ENCODE results near the gene DTWD1. TPM values are rescaled to one million over a fixed set of nuclear protein-coding genes. Genes with fewer than 3 reads are reported as not detected.

DTWD1 gene
- total and polyA plus RNA-seq, 9 of the 15 experiments (the other 6 are each of a cell fraction or from before 2014, with no cell fraction given), result 23.1 to 76.4 (median 36.5) TPM

- peak; percentile 73 for TF ChIP-seq POLR2AphosphoS5 (IDR thresholded peaks at IDR 0.05; ENCODE audit: control insufficient read depth, insufficient read depth, low read depth, low read length)
- no peak for TF ChIP-seq ADNP (tag; IDR thresholded peaks at IDR 0.05)
- TF ChIP-seq PCBP2 (IDR thresholded peaks at IDR 0.05; ENCODE audit: low read depth, low read length, poor library complexity, severe bottlenecking), result no peak
- TF ChIP-seq NUFIP1 (IDR thresholded peaks at IDR 0.05; ENCODE audit: partially characterized antibody), result no peak
- TF ChIP-seq NR3C1 (CRISPR knock-in tag; IDR thresholded peaks at IDR 0.05), result no peak
- peak; percentile 92 for TF ChIP-seq SUPT5H (IDR thresholded peaks at IDR 0.05)
- TF ChIP-seq CREB1 (IDR thresholded peaks at IDR 0.05), result peak; percentile 71; the same call in 1 of the 2 replicates
- TF ChIP-seq CREB1 (CRISPR knock-in tag; IDR thresholded peaks at IDR 0.05), result peak; percentile 77
- no peak for TF ChIP-seq IFI16 (CRISPR knock-in tag; IDR thresholded peaks at IDR 0.05)
- peak; percentile 45; the same call in 1 of the 2 replicates for TF ChIP-seq ZNF561 (CRISPR knock-in tag; conservative IDR thresholded peaks at IDR 0.05)
- TF ChIP-seq SMARCB1 (IDR thresholded peaks at IDR 0.05; ENCODE audit: insufficient read length, low read depth), result no peak
- TF ChIP-seq NFIC (IDR thresholded peaks at IDR 0.05), result peak; percentile 66
- peak; percentile 76; the same call in 1 of the 2 replicates for TF ChIP-seq ESRRA (IDR thresholded peaks at IDR 0.05; ENCODE audit: borderline replicate concordance, low read depth)
- TF ChIP-seq NR2F6 (CRISPR knock-in tag; IDR thresholded peaks at IDR 0.05), result 0 out of 2 replicates have a peak, but pooled peaks have one; percentile 30
- TF ChIP-seq POLR2G (IDR thresholded peaks at IDR 0.05; ENCODE audit: low read depth, low read length), result peak; percentile 96
- TF ChIP-seq ZNF699 (CRISPR knock-in tag; IDR thresholded peaks at IDR 0.05; ENCODE audit: insufficient replicate concordance), result no peak
- peak in 1 of 2 experiments; percentile 92; a peak in 2 of 3 replicates for TF ChIP-seq CBX3 (IDR thresholded peaks at IDR 0.05; ENCODE audit: borderline replicate concordance in 1 of 2, low read length in 2 of 2)
- TF ChIP-seq TOE1 (IDR thresholded peaks at IDR 0.05; ENCODE audit: borderline replicate concordance), result peak; percentile 76; the same call in 1 of the 2 replicates
- TF ChIP-seq TOE1 (CRISPR knock-in tag; IDR thresholded peaks at IDR 0.05; ENCODE audit: borderline replicate concordance, low read depth), result no peak
- peak in 2 of 3 experiments; percentile 79 to 80 for TF ChIP-seq YY1 (IDR thresholded peaks at IDR 0.05; ENCODE audit: borderline replicate concordance in 1 of 3, control insufficient read depth in 1 of 3, extremely low read depth in 1 of 3, insufficient read depth in 3 of 3, insufficient read length in 1 of 3, insufficient replicate concordance in 2 of 3, low read depth in 1 of 3, low read length in 2 of 3)
- TF ChIP-seq BDP1 (IDR thresholded peaks at IDR 0.05; ENCODE audit: insufficient read depth, insufficient read length), result no peak
- peak; percentile 85 for TF ChIP-seq ZKSCAN1 (IDR thresholded peaks at IDR 0.05; ENCODE audit: low read depth, low read length)
- TF ChIP-seq LCOR (CRISPR knock-in tag; IDR thresholded peaks at IDR 0.05), result peak; percentile 74
- TF ChIP-seq CBFB (CRISPR knock-in tag; IDR thresholded peaks at IDR 0.05), result peak; percentile 66; the same call in 1 of the 2 replicates
- peak; percentile 86 for TF ChIP-seq POLR2H (tag; IDR thresholded peaks at IDR 0.05; ENCODE audit: low read depth)
- no peak for TF ChIP-seq EWSR1 (IDR thresholded peaks at IDR 0.05; ENCODE audit: borderline replicate concordance, low read depth, partially characterized antibody)
- TF ChIP-seq NFATC3 (IDR thresholded peaks at IDR 0.05), result no peak
- TF ChIP-seq SAP30 (IDR thresholded peaks at IDR 0.05; ENCODE audit: borderline replicate concordance, insufficient read depth, low read depth, low read length, poor library complexity, severe bottlenecking), result peak; percentile 45
- TF ChIP-seq MYC (IDR thresholded peaks at IDR 0.05; ENCODE audit: low read depth, low read length), result peak; percentile 95
- TF ChIP-seq MYC (CRISPR knock-in tag; IDR thresholded peaks at IDR 0.05; ENCODE audit: borderline replicate concordance, low read depth), result peak; percentile 79; the same call in 1 of the 2 replicates
- peak; percentile 87; the same call in 1 of the 2 replicates for TF ChIP-seq GATAD2A (IDR thresholded peaks at IDR 0.05)
These were observed at the start of gene DTWD1, which contains the start of gene FAM227B (continued) for GRCh38 chr15:49620658-49621368.
